ENCODE data around the gene FNDC3B.

The FNDC3B gene

DNA sequence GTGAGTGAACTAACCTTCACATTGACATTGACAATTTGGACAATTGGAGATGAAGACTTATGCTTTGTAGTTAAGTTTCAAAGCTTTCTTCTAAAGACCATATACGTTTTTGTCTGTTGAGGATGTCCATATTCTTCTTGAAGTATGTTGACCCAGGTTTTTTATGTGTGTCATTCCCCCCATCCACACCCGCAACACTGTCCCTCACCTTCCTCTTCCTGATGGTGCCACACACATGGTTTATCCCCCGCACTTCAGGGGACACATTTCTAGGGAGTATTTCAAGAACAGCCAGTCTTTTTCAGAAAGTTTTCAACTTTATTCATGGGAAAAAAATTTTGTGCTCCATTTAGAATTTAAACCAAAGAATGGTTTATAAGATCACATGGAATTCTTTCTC is 303.7 kb downstream of the FNDC3B start:
- no peak overlapping the region for H3K27ac ChIP-seq
- no peak for TF ChIP-seq ZFX (IDR thresholded peaks at IDR 0.05; ENCODE audit: borderline replicate concordance)
- TF ChIP-seq, protein P1, sequence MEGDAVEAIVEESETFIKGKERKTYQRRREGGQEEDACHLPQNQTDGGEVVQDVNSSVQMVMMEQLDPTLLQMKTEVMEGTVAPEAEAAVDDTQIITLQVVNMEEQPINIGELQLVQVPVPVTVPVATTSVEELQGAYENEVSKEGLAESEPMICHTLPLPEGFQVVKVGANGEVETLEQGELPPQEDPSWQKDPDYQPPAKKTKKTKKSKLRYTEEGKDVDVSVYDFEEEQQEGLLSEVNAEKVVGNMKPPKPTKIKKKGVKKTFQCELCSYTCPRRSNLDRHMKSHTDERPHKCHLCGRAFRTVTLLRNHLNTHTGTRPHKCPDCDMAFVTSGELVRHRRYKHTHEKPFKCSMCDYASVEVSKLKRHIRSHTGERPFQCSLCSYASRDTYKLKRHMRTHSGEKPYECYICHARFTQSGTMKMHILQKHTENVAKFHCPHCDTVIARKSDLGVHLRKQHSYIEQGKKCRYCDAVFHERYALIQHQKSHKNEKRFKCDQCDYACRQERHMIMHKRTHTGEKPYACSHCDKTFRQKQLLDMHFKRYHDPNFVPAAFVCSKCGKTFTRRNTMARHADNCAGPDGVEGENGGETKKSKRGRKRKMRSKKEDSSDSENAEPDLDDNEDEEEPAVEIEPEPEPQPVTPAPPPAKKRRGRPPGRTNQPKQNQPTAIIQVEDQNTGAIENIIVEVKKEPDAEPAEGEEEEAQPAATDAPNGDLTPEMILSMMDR (IDR thresholded peaks at IDR 0.05) = no peak

GRCh38 chr3:172343979-172344378 is 304.6 kb downstream of the FNDC3B start:
- no peak for TF ChIP-seq ZFX (IDR thresholded peaks at IDR 0.05; ENCODE audit: borderline replicate concordance)
- TF ChIP-seq, protein P1 (IDR thresholded peaks at IDR 0.05) = no peak
- H3K27ac ChIP-seq = no peak overlapping the region

DNA sequence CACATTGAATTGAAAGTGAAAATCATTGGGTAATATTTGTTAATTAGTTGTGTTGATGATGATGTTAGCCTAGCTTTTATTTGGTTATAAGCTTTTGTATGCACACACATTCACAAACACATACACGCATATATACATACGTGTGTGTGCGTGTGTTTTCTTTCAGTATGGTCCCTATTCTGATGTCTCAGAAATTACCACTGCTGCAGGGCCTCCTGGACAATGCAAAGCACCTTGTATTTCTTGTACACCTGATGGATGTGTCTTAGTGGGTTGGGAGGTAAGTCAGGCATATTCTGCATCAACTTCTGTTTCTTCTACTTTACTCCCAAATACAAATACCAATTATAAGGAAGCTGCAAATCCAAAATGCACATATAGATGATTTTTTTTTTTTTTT is 306.8 kb downstream of the FNDC3B start:
- no peak for TF ChIP-seq ZFX (IDR thresholded peaks at IDR 0.05; ENCODE audit: borderline replicate concordance)
- TF ChIP-seq, protein P1 (IDR thresholded peaks at IDR 0.05) = no peak
- no peak overlapping the region for H3K27ac ChIP-seq

GRCh38 chr3:172347895-172348679 is 308.7 kb downstream of the FNDC3B start:
- no peak overlapping the region for H3K27ac ChIP-seq

GRCh38 chr3:172351895-172352466 is 312.6 kb downstream of the FNDC3B start:
- no peak for TF ChIP-seq ZFX (IDR thresholded peaks at IDR 0.05; ENCODE audit: borderline replicate concordance)
- TF ChIP-seq, protein P1 (IDR thresholded peaks at IDR 0.05) = no peak
- no peak overlapping the region for H3K27ac ChIP-seq

More at GRCh38 chr3:172347895-172348679, 308.7 kb downstream of the FNDC3B start:
- TF ChIP-seq, protein P1 (IDR thresholded peaks at IDR 0.05) = no peak
- TF ChIP-seq ZFX (IDR thresholded peaks at IDR 0.05; ENCODE audit: borderline replicate concordance) = no peak

DNA sequence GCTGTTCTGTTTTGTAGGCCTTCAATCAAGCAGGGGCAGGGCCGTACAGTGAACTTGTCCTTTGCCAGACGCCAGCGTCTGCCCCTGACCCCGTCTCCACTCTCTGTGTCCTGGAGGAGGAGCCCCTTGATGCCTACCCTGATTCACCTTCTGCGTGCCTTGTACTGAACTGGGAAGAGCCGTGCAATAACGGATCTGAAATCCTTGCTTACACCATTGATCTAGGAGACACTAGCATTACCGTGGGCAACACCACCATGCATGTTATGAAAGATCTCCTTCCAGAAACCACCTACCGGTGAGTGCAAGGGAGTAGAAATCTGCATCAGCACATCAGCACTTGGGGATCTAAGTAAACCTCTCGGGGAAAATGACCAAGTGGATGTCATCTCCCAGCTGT is 313.4 kb downstream of the FNDC3B start:
- TF ChIP-seq, protein P1 (IDR thresholded peaks at IDR 0.05) = no peak
- no peak for TF ChIP-seq ZFX (IDR thresholded peaks at IDR 0.05; ENCODE audit: borderline replicate concordance)
- H3K27ac ChIP-seq = no peak overlapping the region

- TF ChIP-seq, protein P1 (IDR thresholded peaks at IDR 0.05) = no peak
- TF ChIP-seq ZFX (IDR thresholded peaks at IDR 0.05; ENCODE audit: borderline replicate concordance) = no peak
- H3K27ac ChIP-seq = no peak overlapping the region
These were observed 315.6 kb downstream of the FNDC3B start for GRCh38 chr3:172354931-172355499.
